ENCODE results near the gene PHF13.
"Not testable (repeated sequence)": the region's sequence is repeated elsewhere in the genome, so short reads cannot be mapped to it uniquely, and the experiment has no call there.

PHF13 gene

DNA sequence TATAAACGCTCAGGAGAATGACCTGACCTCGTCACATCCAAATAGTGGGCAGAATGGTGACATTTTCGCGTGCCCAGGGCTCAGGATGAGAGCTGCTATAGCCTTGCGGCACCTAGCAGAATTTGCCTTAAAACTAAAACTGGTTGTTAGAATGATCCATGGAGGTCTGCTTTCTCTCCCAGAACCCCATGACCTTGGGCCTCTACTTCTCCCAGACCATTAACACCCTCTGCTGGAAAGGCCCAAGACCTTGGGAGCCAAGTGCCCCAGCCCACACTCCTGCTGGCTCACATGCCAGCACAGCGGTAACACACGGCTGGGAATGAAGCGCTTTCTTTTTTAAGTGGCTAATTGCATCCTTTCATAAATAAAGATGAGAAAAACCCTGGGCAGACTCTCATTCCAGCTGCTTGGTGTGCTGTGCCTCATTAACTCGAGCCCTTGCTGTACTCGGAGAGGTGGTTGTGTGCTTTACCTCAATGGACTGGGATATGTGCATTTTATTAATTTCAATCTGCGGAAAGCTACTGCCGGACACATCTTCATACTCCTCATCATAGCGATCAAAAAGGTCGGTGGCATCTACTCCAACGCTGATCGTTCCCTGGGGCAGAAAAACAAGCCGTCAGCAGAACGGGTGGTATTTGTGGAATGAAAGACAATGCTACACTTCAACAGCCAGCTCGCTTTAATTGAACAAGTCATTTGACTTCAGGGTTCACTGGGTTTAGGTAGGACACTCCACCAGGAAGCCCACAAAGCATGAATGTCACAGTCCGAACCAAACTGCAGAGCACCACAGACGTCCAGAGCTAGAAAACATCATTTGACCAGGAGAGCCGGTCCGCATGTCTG is 40.1 kb downstream of the PHF13 start:
- DNase-seq (ENCODE audit: insufficient read length, low spot score): no peak

DNA sequence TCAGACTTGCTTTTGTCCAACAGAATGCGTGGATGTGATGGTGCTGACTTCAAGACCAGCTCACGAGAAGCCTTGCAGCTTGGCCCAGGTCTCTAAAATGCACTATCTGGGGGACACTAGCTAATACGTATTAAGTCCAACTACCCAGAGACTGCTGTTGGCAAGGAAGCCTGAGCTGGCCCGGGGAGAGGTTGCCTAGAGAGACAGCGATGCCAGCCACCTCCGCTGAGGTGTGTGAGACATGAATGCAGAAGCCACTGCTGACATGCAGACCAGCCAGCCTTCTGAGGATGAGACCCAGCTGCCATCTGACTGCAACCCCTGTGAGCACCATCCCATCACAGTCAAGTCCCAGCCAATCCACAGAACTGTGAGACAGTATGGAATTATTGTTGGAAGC is 43.6 kb downstream of the PHF13 start:
- FAIRE-seq (no peak), DNase-seq (ENCODE audit: insufficient read length, low spot score) (no peak)

More for the DNA sequence above, 40.1 kb downstream of the PHF13 start:
- FAIRE-seq: no peak

DNA sequence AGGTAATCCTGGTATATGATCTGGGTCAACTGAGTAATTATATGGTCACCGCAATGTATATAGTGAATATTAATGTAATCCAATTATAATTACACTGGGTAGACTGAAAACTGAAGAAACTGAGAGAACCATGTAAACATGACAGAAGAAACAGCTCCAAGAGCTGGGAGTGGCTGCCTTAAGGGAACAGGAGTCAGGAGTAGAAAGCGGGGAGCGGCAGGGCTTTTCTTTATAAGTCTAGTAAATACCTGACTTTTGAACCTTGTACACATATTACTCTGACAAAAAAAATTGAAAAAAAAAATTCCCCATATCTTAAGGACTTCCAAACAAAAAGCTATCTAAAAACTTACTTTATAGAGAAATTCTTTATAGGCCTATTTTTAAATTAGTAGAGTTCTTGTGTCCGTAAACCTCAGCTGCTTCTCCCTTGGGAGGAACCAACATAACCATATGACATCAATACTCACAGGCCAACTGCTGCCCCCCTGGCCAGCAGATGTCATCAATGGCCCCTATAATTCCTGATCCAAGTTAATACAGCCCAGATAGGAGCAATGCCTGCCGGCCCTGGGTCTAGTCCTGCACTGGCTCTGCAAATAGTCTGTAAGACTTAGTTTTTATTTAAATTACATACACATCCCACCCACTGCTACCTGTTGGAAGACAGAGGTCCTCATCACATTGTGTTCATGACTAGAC is 45.0 kb downstream of the PHF13 start:
- DNase-seq (ENCODE audit: insufficient read length, low spot score) (no peak), FAIRE-seq (no peak)

DNA sequence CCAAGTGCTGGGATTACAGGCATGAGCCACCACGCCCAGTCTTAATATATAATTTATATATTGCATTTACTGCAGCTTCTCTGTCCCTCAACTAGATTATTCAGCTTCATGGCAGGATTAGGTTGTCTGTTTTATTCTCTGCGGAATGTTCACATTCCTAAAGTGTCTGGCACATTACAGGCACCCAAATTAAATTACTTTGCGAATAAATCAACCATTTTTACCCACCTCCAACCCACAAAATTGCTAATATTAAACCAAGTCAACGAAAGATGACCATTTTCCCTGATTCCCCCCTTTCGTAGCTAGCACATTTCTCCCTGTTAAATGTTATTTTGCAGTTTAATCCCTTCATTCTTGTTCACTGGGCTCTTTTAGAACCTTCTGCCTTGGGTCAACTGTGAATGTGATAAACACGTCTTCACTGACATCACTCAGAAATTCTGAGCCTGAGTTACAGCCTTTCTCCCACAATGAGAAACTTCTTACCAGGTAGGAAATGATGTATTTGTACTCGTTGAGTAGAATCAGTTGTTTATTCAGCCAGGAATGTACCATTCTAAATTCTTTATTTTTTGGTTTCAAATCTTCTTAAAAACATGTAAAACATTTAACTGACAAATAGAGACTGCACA is 47.0 kb downstream of the PHF13 start:
- DNase-seq (ENCODE audit: insufficient read length, low spot score): no peak
- no peak for FAIRE-seq

DNA sequence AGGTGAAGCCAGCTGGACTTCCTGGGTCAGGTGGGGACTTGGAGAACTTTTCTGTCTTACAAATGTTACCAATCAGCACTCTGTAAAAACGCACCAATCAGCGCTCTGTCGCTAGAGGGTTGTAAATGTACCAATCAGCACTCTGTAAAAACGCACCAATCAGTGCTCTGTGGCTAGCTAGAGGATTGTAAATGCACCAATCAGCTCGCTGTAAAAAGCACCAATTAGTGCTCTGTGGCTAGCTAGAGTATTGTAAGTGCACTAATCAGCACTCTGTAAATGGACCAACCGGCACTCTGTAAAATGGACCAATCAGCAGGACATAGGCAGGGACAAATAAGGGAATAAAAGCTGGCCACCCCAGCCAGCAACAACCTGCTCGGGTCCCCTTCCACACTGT is 48.9 kb downstream of the PHF13 start:
- not testable (repeated sequence) for DNase-seq (ENCODE audit: insufficient read length, low spot score); FAIRE-seq

DNA sequence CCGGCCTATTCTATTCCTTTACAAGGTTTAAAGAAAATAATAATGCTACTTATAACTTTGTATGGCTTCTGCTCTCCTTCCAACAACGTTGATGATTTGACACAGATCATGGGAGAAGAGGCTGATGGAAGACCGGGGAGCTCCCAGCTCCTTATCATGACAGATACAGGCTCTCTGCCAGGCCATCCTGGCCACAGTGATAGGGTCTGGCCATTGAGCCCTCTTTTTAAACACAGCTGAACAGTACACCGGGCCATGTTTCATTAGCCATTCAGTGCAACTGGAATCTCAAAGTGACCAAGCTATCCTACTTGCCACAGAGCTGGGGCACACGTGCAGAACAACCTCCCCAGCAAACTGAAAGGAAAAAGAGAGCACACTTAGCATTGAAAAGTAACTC is 53.2 kb downstream of the PHF13 start:
- DNase-seq (ENCODE audit: insufficient read length, low spot score) (no peak), FAIRE-seq (no peak)

DNA sequence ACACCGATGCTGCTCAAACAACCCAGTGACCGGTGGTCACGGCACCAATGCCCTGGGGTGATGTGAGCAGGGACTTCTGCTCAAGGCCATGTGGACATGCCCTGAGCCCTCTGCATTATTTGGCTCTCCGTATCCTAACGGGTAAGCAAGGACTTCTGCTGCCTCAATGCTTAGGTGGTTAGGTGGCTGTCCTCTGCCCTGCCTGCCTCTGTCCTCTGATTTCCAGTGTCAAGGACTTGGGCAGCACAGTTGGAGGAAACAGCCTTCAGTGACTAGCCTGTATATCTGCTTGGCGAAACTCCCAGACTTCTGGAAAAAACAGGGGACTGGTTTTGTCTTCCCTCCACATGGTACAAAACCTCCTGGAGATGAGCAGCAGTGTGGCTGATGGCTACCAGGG is 53.6 kb downstream of the PHF13 start:
- DNase-seq (ENCODE audit: insufficient read length, low spot score) (no peak), FAIRE-seq (no peak)

DNA sequence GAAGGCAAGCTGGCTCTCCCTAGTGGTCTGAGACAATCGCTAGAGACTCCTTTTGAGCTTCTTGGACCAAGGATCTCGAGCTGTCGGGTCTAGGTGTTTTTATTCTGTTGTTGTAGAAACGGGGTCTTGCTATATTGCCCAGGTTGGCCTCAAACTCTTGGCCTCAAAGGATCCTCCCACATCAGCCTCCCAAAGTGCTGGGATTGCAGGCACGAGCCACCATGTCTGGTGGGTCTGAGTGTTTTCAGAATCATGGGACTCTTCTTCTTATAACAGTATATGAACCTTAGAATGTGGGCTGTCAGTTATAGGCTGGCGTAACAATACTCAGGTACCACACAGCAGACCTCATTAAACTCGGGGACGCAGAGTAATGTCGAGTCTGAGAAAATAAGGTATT is 55.0 kb downstream of the PHF13 start:
- DNase-seq (ENCODE audit: insufficient read length, low spot score): no peak
- no peak for FAIRE-seq

DNA sequence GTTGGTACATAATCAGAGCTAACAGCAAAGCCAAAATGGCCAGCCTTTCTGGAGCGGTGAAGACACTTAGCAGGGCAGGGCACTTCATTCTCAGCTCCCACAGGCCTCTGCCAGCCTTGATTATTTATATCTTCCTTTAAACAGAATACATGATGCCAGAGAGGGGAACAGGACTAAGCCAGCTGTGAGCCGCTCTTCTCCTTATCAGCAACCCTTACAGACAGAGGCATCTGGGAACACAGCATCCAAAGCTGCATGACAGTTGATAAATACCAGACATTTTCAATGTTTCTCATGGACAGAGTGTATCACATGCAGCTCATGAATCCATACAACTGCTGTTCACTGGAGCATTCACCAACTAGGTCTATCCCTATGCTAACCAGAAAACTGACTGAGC is 59.0 kb downstream of the PHF13 start:
- FAIRE-seq (no peak), DNase-seq (ENCODE audit: insufficient read length, low spot score) (no peak)
